ENCODE results near the gene BSG.
"Not testable (repeated sequence)": the region's sequence is repeated elsewhere in the genome, so short reads cannot be mapped to it uniquely, and the experiment has no call there.

The BSG gene

DNA sequence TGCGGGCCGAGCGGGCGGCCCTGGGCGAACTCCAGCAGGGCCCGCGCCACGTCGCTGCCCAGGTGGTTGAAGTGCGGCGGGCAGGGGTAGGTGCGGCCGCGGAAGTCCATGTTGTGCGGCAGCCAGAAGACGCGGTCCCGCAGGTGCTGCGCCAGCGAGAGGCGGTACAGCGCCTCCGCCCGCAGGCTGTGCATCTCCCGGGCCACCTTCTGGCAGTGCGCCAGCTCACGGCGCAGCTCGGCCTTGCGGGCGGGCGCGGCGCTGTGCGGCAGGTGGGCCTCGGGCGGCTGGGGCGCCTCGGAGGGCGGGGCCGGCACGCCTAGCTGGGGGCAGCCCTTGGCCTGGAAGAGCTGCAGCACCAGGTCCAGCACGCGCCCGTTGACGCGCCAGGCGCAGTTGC is 48.8 kb downstream of the BSG start:
- not testable (repeated sequence) for DNase-seq

- no peak for DNase-seq
These were observed 49.4 kb downstream of the BSG start for GRCh38 chr19:621819-622218.

- DNase-seq = no peak
These were observed 50.3 kb downstream of the BSG start for GRCh38 chr19:622666-623065.

DNA sequence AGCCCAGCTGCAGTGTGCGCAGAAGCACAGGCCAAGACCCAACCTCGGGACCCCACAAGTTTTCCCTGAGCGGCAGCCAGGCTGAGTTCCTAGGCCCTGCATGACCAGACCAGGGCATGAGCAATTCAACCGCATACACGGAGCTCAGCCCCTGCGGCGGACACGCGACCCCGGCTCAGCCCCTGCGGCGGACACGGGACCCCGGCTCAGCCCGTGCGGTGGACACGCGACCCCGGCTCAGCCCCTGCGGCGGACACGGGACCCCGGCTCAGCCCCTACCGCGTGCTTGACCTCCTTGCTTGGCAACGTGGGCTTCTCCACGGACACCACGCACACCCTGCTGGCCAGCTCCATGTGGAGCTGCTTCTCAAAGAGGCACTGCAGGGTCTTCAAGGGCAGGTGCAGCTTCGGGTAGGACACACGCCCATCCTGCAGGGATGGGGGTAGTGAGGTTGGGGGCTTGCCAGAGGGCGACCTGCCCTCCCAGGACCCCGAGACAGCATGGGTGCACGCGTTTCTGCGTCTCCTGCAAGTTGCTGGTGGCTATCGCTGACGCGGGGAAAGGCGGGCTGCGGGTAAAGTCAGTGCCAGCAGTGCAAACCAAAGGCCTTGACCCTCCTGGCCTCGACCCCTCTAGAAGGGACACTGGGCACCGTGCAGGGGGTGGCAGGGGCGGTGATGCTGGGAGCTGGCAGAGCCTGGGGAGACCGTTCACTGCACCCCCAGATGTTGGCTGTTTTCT is 51.0 kb downstream of the BSG start:
- DNase-seq = no peak

DNA sequence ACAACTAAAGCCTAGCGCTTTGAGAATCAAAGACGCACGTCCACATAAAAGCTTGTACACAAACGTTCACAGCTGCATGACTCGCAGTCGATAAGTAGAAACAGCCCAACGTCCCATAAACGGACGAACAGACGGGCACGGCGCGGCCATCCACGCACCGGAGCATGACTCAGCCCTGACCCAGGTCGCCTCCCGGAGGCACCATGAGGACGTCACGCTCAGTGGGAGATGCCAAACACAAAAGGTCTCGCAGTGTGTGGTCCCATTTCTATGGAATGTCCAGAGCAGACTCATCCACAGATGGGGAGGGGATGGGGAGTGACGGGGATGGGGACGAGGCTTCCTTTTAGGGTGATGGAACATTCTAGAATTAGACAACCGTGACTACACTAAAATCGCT is 51.6 kb downstream of the BSG start:
- DNase-seq = no peak

DNA sequence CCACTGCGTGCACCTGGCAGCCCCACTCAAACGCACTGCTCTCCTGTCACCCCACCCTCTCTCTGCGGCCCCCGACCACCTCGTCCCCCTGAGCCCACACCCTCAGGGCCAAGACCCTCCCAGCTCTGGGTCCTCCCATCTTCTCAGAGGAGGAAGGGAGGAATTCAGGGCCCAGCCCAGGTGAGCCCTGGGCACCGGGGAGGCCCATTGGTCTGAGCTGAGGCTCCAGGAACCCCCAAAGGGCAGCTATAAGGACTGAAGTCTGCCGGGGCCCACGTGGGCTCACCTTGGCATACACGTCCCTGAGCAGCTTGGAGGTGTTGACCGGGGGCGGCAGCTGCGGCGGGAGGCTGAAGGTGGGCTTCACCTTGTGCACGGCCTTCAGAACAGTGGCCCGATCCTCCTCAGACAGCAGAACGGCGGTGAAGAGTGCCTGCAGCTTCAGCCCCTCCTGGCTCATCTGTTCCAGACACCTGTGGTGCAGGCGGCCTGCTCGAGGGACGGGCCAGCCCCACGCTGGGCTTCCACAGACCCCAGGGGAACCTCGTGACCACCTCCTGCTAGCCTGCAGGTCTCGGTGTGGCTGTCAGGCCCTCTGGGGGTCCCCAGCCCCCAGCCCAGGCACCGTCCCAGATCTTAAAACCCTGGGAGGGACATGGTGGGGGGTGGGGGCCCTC is 52.2 kb downstream of the BSG start:
- DNase-seq = no peak

GRCh38 chr19:625257-625656 is 52.9 kb downstream of the BSG start:
- DNase-seq = no peak

- not testable (repeated sequence) for DNase-seq
These were observed 54.2 kb downstream of the BSG start for GRCh38 chr19:626566-626965.

- DNase-seq = no peak
These were observed 55.8 kb downstream of the BSG start for GRCh38 chr19:628168-628567.

GRCh38 chr19:629515-629914 is 57.1 kb downstream of the BSG start:
- DNase-seq = peak; percentile 39

GRCh38 chr19:629961-630714 is 57.7 kb downstream of the BSG start:
- DNase-seq = no peak

- DNase-seq = no peak
These were observed 60.2 kb downstream of the BSG start for GRCh38 chr19:632579-633067.
